GM23338 (cell line): ENCODE measurements around the gene ACTG1. TPM values are rescaled to one million over a fixed set of nuclear protein-coding genes. Genes with fewer than 3 reads are reported as not detected.

Experiments used
- ATAC-seq: fragments of 200-7000 bp; cut with Tn5 transposase; 3 replicates; pipeline ENCODE4 v1.9.1; 2020
- DNase-seq: peaks from one replicate; pipeline ENCODE4 v3.0.0-alpha.2; 2015; ENCODE audit warnings: low spot score
- H2AFZ ChIP-seq: fragments of 200-600 bp; sonication (generic); 2 replicates; pipeline ENCODE4 v1.8.0; 2016; ENCODE audit warnings: antibody characterized with exemption, mild to moderate bottlenecking, moderate library complexity
- H3F3A ChIP-seq: fragments of 200-600 bp; sonication (generic); replicated peaks from 2 replicates; pipeline ENCODE4 v1.8.0; 2017; ENCODE audit warnings: antibody characterized with exemption, mixed run types, low read depth
- H3K27ac ChIP-seq: fragments of 200-600 bp; sonication (generic); 2 replicates; pipeline ENCODE4 v1.6.1; 2016; ENCODE audit warnings: low read depth
- H3K27me3 ChIP-seq: fragments of 200-600 bp; sonication (generic); 2 replicates; pipeline ENCODE4 v1.8.0; 2016; ENCODE audit warnings: mild to moderate bottlenecking, mixed run types, moderate library complexity; ENCODE audit not compliant: insufficient read depth
- H3K36me3 ChIP-seq: fragments of 200-600 bp; sonication (generic); 2 replicates; pipeline ENCODE4 v1.8.0; 2016; ENCODE audit warnings: mild to moderate bottlenecking; ENCODE audit not compliant: insufficient read depth
- H3K4me1 ChIP-seq: fragments of 200-600 bp; sonication (generic); 2 replicates; pipeline ENCODE4 v1.8.0; 2016; ENCODE audit warnings: mild to moderate bottlenecking, moderate library complexity; ENCODE audit not compliant: insufficient read depth
- H3K4me2 ChIP-seq: fragments of 200-600 bp; sonication (generic); 2 replicates; pipeline ENCODE4 v1.7.1; 2017; ENCODE audit warnings: mixed run types
- H3K4me3 ChIP-seq: fragments of 200-600 bp; sonication (generic); 2 replicates; pipeline ENCODE4 v1.6.1; 2016; ENCODE audit warnings: mixed run types
- H3K79me2 ChIP-seq: fragments of 200-600 bp; sonication (generic); replicated peaks from 2 replicates; pipeline ENCODE4 v1.8.0; 2017; ENCODE audit warnings: mild to moderate bottlenecking; ENCODE audit not compliant: insufficient read depth
- H3K9me2 ChIP-seq: fragments of 200-600 bp; sonication (generic); 2 replicates; pipeline ENCODE4 v1.8.0; 2017; ENCODE audit not compliant: insufficient read depth
- H4K20me1 ChIP-seq: fragments of 200-600 bp; sonication (generic); replicated peaks from 2 replicates; pipeline ENCODE4 v1.8.0; 2017; ENCODE audit warnings: mild to moderate bottlenecking; ENCODE audit not compliant: insufficient read depth
- H3K27ac Mint-ChIP-seq: 2 replicates; pipeline ENCODE4 v1.8.0; 2020; ENCODE audit warnings: inconsistent platforms, mild to moderate bottlenecking, moderate library complexity, mixed read lengths
- H3K27me3 Mint-ChIP-seq: 3 replicates; pipeline ENCODE4 v1.8.0; 2022; ENCODE audit warnings: low read depth, mild to moderate bottlenecking, moderate library complexity, mixed read lengths, inconsistent platforms; ENCODE audit not compliant: insufficient read depth, poor library complexity
- H3K36me3 Mint-ChIP-seq: 3 replicates; pipeline ENCODE4 v1.8.0; 2021; ENCODE audit warnings: low read depth, mild to moderate bottlenecking, inconsistent platforms, moderate library complexity, mixed read lengths
- H3K4me1 Mint-ChIP-seq: 3 replicates; pipeline ENCODE4 v1.8.0; 2020; ENCODE audit warnings: mild to moderate bottlenecking, inconsistent platforms, mixed read lengths
- H3K4me3 Mint-ChIP-seq: 3 replicates; pipeline ENCODE4 v1.8.0; 2021; ENCODE audit warnings: moderate library complexity, mild to moderate bottlenecking, inconsistent platforms, mixed read lengths
- H3K9me3 Mint-ChIP-seq: 3 replicates; pipeline ENCODE4 v1.8.0; 2020; ENCODE audit warnings: moderate library complexity, mild to moderate bottlenecking, inconsistent platforms, mixed read lengths
- CTCF ChIP-seq, 2 experiments: fragments of 200-600 bp in 1 of 2; sonication (generic) in 1 of 2; conservative IDR thresholded peaks; 2 replicates each; pipeline versions ENCODE4 v1.5.1 to v1.6.1; 2016 to 2017; ENCODE audit warnings: antibody characterized with exemption in 2 of 2, low read depth in 2 of 2, mild to moderate bottlenecking in 2 of 2, moderate library complexity in 1 of 2
- EZH2phosphoT487 ChIP-seq: fragments of 200-600 bp; sonication (generic); IDR thresholded peaks from one replicate; pipeline ENCODE4 v1.8.1; 2018; ENCODE audit warnings: antibody characterized with exemption; ENCODE audit not compliant: unreplicated experiment
- ZNF331 ChIP-seq: fragments of 250-450 bp; sonication (Bioruptor Pico); IDR thresholded peaks from 2 replicates; pipeline ENCODE4 v1.5.0; 2020; ENCODE audit warnings: low read depth, mild to moderate bottlenecking, moderate library complexity
- polyA plus RNA-seq: library from polyadenylated mRNA; unstranded; fragments of >200 nt; fragmentation: Nextera tagmentation; extraction: Ambion mirVana; gene quantifications from 2 replicates; pipeline ENCODE4 v1.2.1, GENCODE V29; 2016
- total RNA-seq: library from RNA; depleted of rRNA; stranded (reverse); fragments of >200 nt; shearing (Covaris generic); gene quantifications from 2 replicates; pipeline ENCODE4 v1.2.3, GENCODE V29; 2014
- TF ChIP-seq, protein P1 (sequence below): IDR thresholded peaks from 2 replicates; pipeline ENCODE4 v1.6.1; 2016; ENCODE audit warnings: antibody characterized with exemption

ACTG1 gene
- total and polyA plus RNA-seq, 2 experiments from 2014 or later: 1,867 to 4,739 TPM

- H3K27me3 ChIP-seq: peaks cover 46% of the 10 kb centered on the region
- H3K27me3 Mint-ChIP-seq: peaks cover 46% of the 10 kb centered on the region
Observed at GRCh38 chr17:81522491-81523401, 10.1 kb upstream of the ACTG1 start.

GRCh38 chr17:81520021-81520901, 7.7 kb upstream of the ACTG1 start:
- Histone ChIP-seq H2AFZ (no peak overlapping the region), H3K4me3 (peak overlapping the region; percentile 65)
- no peaks in the 10 kb centered on the region; the same call in 2 of the 3 replicates for H3K36me3 Mint-ChIP-seq
- TF ChIP-seq ZNF331 (no peak), CTCF (conservative IDR thresholded peaks at IDR 0.05; ENCODE audit: low read depth in 2 of 2) (no peak), EZH2phosphoT487 (no peak)
- TF ChIP-seq, protein P1, sequence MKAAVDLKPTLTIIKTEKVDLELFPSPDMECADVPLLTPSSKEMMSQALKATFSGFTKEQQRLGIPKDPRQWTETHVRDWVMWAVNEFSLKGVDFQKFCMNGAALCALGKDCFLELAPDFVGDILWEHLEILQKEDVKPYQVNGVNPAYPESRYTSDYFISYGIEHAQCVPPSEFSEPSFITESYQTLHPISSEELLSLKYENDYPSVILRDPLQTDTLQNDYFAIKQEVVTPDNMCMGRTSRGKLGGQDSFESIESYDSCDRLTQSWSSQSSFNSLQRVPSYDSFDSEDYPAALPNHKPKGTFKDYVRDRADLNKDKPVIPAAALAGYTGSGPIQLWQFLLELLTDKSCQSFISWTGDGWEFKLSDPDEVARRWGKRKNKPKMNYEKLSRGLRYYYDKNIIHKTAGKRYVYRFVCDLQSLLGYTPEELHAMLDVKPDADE: no peak

More at GRCh38 chr17:81522491-81523401, 10.1 kb upstream of the ACTG1 start:
- peaks cover 11% of the 10 kb centered on the region for H3K4me1 ChIP-seq
- DNase-seq: peak; percentile 92
- 0 out of 2 replicates have a peak overlapping the region, but pooled peaks have one; percentile 26 for H3K4me3 ChIP-seq
- H3K4me3 Mint-ChIP-seq: peak overlapping the region; percentile 24; the same call in 1 of the 3 replicates
- H4K20me1 ChIP-seq: no peaks in the 10 kb centered on the region
- no peak overlapping the region for H3K27ac ChIP-seq
- no peaks in the 10 kb centered on the region; the same call in 2 of the 3 replicates for H3K36me3 Mint-ChIP-seq
- no peaks in the 10 kb centered on the region; the same call in 1 of the 3 replicates for H3K9me3 Mint-ChIP-seq
- ATAC-seq: peak; percentile 52
- H3K9me2 ChIP-seq: no peaks in the 10 kb centered on the region
- H3K27ac Mint-ChIP-seq: no peak overlapping the region
- TF ChIP-seq EZH2phosphoT487 (no peak), CTCF (conservative IDR thresholded peaks at IDR 0.05; ENCODE audit: low read depth in 2 of 2) (peak; percentile 48 to 61)
- H3K36me3 ChIP-seq: no peaks in the 10 kb centered on the region
- peak overlapping the region; percentile 65; the same call in 1 of the 2 replicates for H3K4me2 ChIP-seq
- H3K4me1 Mint-ChIP-seq: peaks cover 11% of the 10 kb centered on the region
- no peaks in the 10 kb centered on the region for H3K79me2 ChIP-seq
- H3F3A ChIP-seq: peaks cover 9% of the 10 kb centered on the region; the same call in 1 of the 2 replicates
- no peak overlapping the region for H2AFZ ChIP-seq

More at GRCh38 chr17:81520021-81520901, 7.7 kb upstream of the ACTG1 start:
- Histone ChIP-seq H3K36me3 (no peaks in the 10 kb centered on the region), H3K27me3 (peaks cover 46% of the 10 kb centered on the region), H3K4me2 (peak overlapping the region; percentile 84), H3K27ac (no peak overlapping the region), H3K4me1 (peaks cover 22% of the 10 kb centered on the region), H3F3A (peaks cover 12% of the 10 kb centered on the region; the same call in 1 of the 2 replicates), H3K9me2 (no peaks in the 10 kb centered on the region), H3K79me2 (peaks cover 16% of the 10 kb centered on the region), H4K20me1 (peaks cover 7% of the 10 kb centered on the region; the same call in 1 of the 2 replicates)
- H3K4me3 Mint-ChIP-seq: peak overlapping the region; percentile 50
- H3K27me3 Mint-ChIP-seq: peaks cover 59% of the 10 kb centered on the region
- ATAC-seq (peak; percentile 7), DNase-seq (no peak)
- H3K27ac Mint-ChIP-seq: no peak overlapping the region
- peaks cover 18% of the 10 kb centered on the region for H3K4me1 Mint-ChIP-seq
- H3K9me3 Mint-ChIP-seq: no peaks in the 10 kb centered on the region; the same call in 1 of the 3 replicates
